Activated CD4-positive, alpha-beta memory T cell treated with anti-CD3 and anti-CD28 coated beads, Interleukin-2, amount 10 ng/mL, durations not matched to agents 7 days and 5 days (primary cell): ENCODE results near the gene MBNL1. TPM values are rescaled to one million over a fixed set of nuclear protein-coding genes. Genes with fewer than 3 reads are reported as not detected.
"Not testable (repeated sequence)": the region's sequence is repeated elsewhere in the genome, so short reads cannot be mapped to it uniquely, and the experiment has no call there.

Source experiments
- CTCF ChIA-PET: fragments of 350-600 bp; sonication (Branson Sonifier 250); formaldehyde crosslinking; loops from one replicate; lab custom pipeline; 2021; ENCODE audit warnings: antibody characterized with exemption, inconsistent platforms; lab: Charles Lee
- POLR2A ChIA-PET: fragments of 350-600 bp; sonication (Branson Sonifier 250); formaldehyde crosslinking; loops from one replicate; lab custom pipeline; 2021; ENCODE audit warnings: antibody characterized with exemption; lab: Charles Lee
- DNase-seq: peaks from one replicate; pipeline ENCODE4 v3.0.0-alpha.2; 2020
- H3K27ac Mint-ChIP-seq: one replicate; pipeline ENCODE4 v1.8.0; 2021; ENCODE audit warnings: mild to moderate bottlenecking, mixed read lengths
- H3K27me3 Mint-ChIP-seq: one replicate; pipeline ENCODE4 v1.8.0; 2021; ENCODE audit warnings: mixed read lengths
- H3K36me3 Mint-ChIP-seq: one replicate; pipeline ENCODE4 v1.8.0; 2021; ENCODE audit warnings: low read depth, mixed read lengths
- H3K4me1 Mint-ChIP-seq: one replicate; pipeline ENCODE4 v1.8.0; 2021; ENCODE audit warnings: mixed read lengths
- H3K4me3 Mint-ChIP-seq: one replicate; pipeline ENCODE4 v1.8.0; 2021; ENCODE audit warnings: mild to moderate bottlenecking, mixed read lengths
- H3K9me3 Mint-ChIP-seq: one replicate; pipeline ENCODE4 v1.8.0; 2021; ENCODE audit warnings: mixed read lengths
- total RNA-seq, 2 experiments: library from RNA; stranded (reverse); gene quantifications; one replicate each; pipeline ENCODE4 v1.2.3, GENCODE V29; 2021

Gene MBNL1
- total RNA-seq, 2 experiments from 2014 or later: 289 to 305 TPM

- peaks cover 24% of the 10 kb centered on the region for H3K4me1 Mint-ChIP-seq
- CTCF ChIA-PET: no interaction called here
- no peak for DNase-seq
- H3K36me3 Mint-ChIP-seq: peaks cover 50% of the 10 kb centered on the region
- no peaks in the 10 kb centered on the region for H3K27me3 Mint-ChIP-seq
- H3K27ac Mint-ChIP-seq: no peak overlapping the region
- POLR2A ChIA-PET: interaction anchor here (1.9 kb wide), 1 partner anchor 8 kb away, joined by 6 read pairs; no protein-coding TSS in a partner anchor
- H3K4me3 Mint-ChIP-seq: no peak overlapping the region
- H3K9me3 Mint-ChIP-seq: no peaks in the 10 kb centered on the region
These were observed 127.0 kb downstream of the MBNL1 start for GRCh38 chr3:152395764-152396163.

DNA sequence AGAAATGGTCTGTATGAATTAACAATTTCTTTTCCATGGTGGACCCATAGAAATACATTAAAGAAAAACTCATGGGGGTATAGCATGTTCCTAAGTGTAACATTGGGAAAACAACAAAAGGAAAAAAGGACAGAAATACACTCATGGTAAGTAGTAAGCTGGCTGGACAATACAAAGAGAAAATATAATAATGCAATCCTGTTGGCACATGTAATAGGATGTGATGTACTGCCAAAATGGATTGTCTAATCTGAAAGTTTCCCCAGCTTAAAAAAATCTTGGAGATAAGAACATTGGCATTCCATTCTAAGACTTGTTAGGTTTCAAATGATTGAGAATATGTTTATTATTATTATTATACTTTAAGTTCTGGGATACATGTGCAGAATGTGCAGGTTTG is 128.1 kb downstream of the MBNL1 start:
- Mint-ChIP-seq H3K4me1 (peaks cover 32% of the 10 kb centered on the region), H3K27ac (no peak overlapping the region), H3K9me3 (no peaks in the 10 kb centered on the region), H3K27me3 (no peaks in the 10 kb centered on the region), H3K36me3 (peaks cover 51% of the 10 kb centered on the region), H3K4me3 (no peak overlapping the region)
- ChIA-PET POLR2A (interaction anchor here (1.9 kb wide), 1 partner anchor 9 kb away, joined by 6 read pairs; no protein-coding TSS in a partner anchor), CTCF (no interaction called here)
- DNase-seq: no peak

GRCh38 chr3:152397348-152397747 is 128.6 kb downstream of the MBNL1 start:
- H3K27ac Mint-ChIP-seq, H3K9me3 Mint-ChIP-seq, DNase-seq, CTCF ChIA-PET, H3K27me3 Mint-ChIP-seq, POLR2A ChIA-PET, H3K4me3 Mint-ChIP-seq: not testable (repeated sequence)
- peaks cover 51% of the 10 kb centered on the region for H3K36me3 Mint-ChIP-seq
- peaks cover 37% of the 10 kb centered on the region for H3K4me1 Mint-ChIP-seq

GRCh38 chr3:152398495-152398894 is 129.8 kb downstream of the MBNL1 start:
- CTCF ChIA-PET: interaction anchor here (1.4 kb wide), 1 partner anchor 11 kb away, joined by 4 read pairs; no protein-coding TSS in a partner anchor
- Mint-ChIP-seq H3K9me3 (no peaks in the 10 kb centered on the region), H3K27me3 (no peaks in the 10 kb centered on the region), H3K4me3 (no peak overlapping the region), H3K36me3 (peaks cover 47% of the 10 kb centered on the region), H3K27ac (no peak overlapping the region), H3K4me1 (peaks cover 47% of the 10 kb centered on the region)
- DNase-seq: no peak
- POLR2A ChIA-PET: interaction anchor here (0.8 kb wide), 1 partner anchor 11 kb away, joined by 3 read pairs; no protein-coding TSS in a partner anchor

DNA sequence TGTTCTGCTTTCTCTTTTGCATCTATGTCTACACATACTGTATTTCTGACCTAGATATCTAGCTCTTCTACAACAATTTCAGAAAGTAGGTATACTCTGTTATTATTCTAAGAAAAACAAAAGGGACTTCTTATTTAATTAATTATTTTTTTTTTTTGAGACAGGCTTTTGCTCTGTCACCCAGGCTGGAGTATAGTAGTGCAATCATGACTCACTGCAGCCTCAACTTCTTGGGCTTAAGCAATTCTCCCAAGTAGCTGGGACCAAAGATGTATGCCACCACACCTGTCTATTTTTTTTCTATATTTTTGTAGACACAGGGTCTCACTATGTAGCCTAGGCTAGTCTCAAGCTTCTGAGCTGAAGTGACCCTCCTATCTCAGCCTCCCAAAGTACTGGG is 130.6 kb downstream of the MBNL1 start:
- Mint-ChIP-seq H3K9me3 (no peaks in the 10 kb centered on the region), H3K27me3 (no peaks in the 10 kb centered on the region), H3K4me3 (no peak overlapping the region), H3K27ac (no peak overlapping the region), H3K4me1 (peaks cover 54% of the 10 kb centered on the region), H3K36me3 (peaks cover 44% of the 10 kb centered on the region)
- ChIA-PET POLR2A (interaction anchor here (0.8 kb wide), 1 partner anchor 12 kb away, joined by 3 read pairs; no protein-coding TSS in a partner anchor), CTCF (interaction anchor here (0.5 to 1.4 kb wide), 2 partner anchors 10 to 102 kb away, joined by 4 read pairs; no protein-coding TSS in a partner anchor)
- DNase-seq: no peak

DNA sequence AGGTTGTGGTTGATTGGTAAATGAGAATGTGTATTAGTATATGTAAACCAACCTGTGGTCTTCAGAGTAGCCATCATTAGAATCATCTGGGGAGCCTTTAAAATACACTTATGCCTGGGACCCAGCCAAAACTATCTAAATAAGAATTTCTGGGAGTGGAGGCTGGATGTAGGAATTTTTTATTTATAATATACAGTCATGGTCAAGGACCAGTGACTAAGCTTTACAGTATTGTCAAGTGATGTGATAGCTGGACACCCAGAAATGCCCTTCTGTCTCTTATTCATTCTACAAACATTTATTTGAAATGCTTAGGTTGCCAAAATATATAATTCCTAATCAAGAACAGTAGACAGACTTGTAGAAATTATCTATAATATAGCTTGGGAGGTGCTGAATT is 132.2 kb downstream of the MBNL1 start:
- peaks cover 58% of the 10 kb centered on the region for H3K4me1 Mint-ChIP-seq

DNA sequence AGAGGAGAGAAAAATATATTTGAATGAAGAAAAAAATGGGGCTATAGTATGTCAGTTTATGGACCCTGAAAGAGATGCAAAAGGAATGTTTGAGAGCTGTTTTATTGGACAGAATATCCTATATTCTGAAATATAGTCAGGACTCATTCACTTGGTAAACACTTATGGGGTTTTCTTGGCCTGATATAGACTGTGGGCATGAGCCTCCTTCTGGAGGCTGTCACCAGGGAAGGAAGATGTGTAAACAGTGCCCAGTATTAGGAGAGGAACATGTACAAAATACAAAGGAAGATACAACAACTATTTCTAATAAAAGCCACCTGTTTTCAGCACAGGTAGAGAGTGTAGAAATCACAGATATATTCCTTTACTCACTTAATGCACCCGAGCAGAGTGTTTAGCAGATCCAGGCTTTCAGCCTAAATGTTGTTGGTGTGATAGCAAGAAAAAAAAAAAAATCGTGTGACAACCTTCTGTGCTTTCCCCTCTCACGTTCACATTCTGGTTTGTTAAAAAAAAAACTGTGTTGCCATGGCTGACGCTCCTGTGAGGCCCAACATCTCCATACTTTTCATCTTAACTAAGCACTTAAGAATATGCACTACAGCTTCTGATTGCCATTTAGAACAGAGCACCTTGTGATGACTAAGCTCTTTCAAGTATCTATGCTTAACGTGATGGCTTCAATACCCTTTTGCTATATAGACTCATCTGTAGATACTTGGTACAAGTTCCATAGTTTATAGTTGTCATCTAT is 134.1 kb downstream of the MBNL1 start:
- H3K4me3 Mint-ChIP-seq: no peak overlapping the region
- ChIA-PET POLR2A (interaction anchor here (0.6 to 1.4 kb wide), 2 partner anchors 10 to 55 kb away, joined by 4 read pairs; no protein-coding TSS in a partner anchor), CTCF (no interaction called here)
- peaks cover 32% of the 10 kb centered on the region for H3K36me3 Mint-ChIP-seq
- H3K9me3 Mint-ChIP-seq: no peaks in the 10 kb centered on the region
- peaks cover 66% of the 10 kb centered on the region for H3K4me1 Mint-ChIP-seq
- peak overlapping the region; percentile 40 for H3K27ac Mint-ChIP-seq
- no peak for DNase-seq
- H3K27me3 Mint-ChIP-seq: no peaks in the 10 kb centered on the region

More for the DNA sequence above, 132.2 kb downstream of the MBNL1 start:
- Mint-ChIP-seq H3K9me3 (no peaks in the 10 kb centered on the region), H3K27ac (no peak overlapping the region), H3K4me3 (no peak overlapping the region), H3K36me3 (peaks cover 35% of the 10 kb centered on the region), H3K27me3 (no peaks in the 10 kb centered on the region)
- CTCF ChIA-PET: no interaction called here
- DNase-seq: no peak
- POLR2A ChIA-PET: interaction anchor here (1.4 kb wide), 1 partner anchor 19 kb away, joined by 3 read pairs; no protein-coding TSS in a partner anchor

DNA sequence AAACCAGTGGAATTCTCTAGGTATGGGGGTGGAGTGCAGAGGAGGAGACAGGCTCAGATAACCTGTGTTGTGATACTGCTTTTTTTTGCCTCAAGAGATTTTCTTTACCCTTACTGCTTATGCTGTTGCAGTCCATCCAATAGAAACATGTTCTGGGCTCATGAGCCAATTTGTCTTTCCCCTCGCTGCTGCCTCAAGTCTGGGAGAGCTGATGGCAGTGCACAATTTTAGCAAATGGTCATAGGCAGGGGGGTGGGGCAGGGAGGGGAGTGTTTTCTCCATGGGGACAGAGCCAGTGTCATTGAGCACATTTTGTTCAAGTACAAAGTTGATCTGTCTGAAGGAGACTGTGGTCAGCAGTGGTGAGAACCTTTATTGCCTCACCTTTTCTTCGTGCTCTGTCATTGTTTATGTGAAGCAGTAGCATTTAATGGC is 134.9 kb downstream of the MBNL1 start:
- H3K4me3 Mint-ChIP-seq: no peak overlapping the region
- H3K4me1 Mint-ChIP-seq: peaks cover 64% of the 10 kb centered on the region
- no peak overlapping the region for H3K27ac Mint-ChIP-seq
- ChIA-PET CTCF (no interaction called here), POLR2A (interaction anchor here (0.6 to 1.4 kb wide), 2 partner anchors 11 to 55 kb away, joined by 4 read pairs; no protein-coding TSS in a partner anchor)
- no peaks in the 10 kb centered on the region for H3K9me3 Mint-ChIP-seq
- DNase-seq: no peak
- H3K36me3 Mint-ChIP-seq: peaks cover 33% of the 10 kb centered on the region
- H3K27me3 Mint-ChIP-seq: no peaks in the 10 kb centered on the region

- no peak for DNase-seq
- Mint-ChIP-seq H3K4me1 (peaks cover 55% of the 10 kb centered on the region), H3K27ac (no peak overlapping the region), H3K4me3 (no peak overlapping the region), H3K9me3 (no peaks in the 10 kb centered on the region), H3K27me3 (no peaks in the 10 kb centered on the region), H3K36me3 (peaks cover 29% of the 10 kb centered on the region)
- ChIA-PET POLR2A (no interaction called here), CTCF (no interaction called here)
These were observed 136.2 kb downstream of the MBNL1 start for GRCh38 chr3:152404976-152405375.

- no peak overlapping the region for H3K27ac Mint-ChIP-seq
- CTCF ChIA-PET: interaction anchor here (0.6 kb wide), 1 partner anchor 1199 kb away, joined by 5 read pairs; no protein-coding TSS in a partner anchor
- POLR2A ChIA-PET: interaction anchor here (0.7 kb wide), 1 partner anchor 12 kb away, joined by 3 read pairs; no protein-coding TSS in a partner anchor
- H3K4me1 Mint-ChIP-seq: peaks cover 54% of the 10 kb centered on the region
- H3K4me3 Mint-ChIP-seq: no peak overlapping the region
- no peak for DNase-seq
- H3K9me3 Mint-ChIP-seq: no peaks in the 10 kb centered on the region
- peaks cover 33% of the 10 kb centered on the region for H3K36me3 Mint-ChIP-seq
- H3K27me3 Mint-ChIP-seq: no peaks in the 10 kb centered on the region
These were observed 137.4 kb downstream of the MBNL1 start for GRCh38 chr3:152405915-152406802.

GRCh38 chr3:152413240-152413639 is 144.5 kb downstream of the MBNL1 start:
- H3K9me3 Mint-ChIP-seq: no peaks in the 10 kb centered on the region
- H3K27me3 Mint-ChIP-seq: no peaks in the 10 kb centered on the region
- no peak overlapping the region for H3K27ac Mint-ChIP-seq
- H3K4me1 Mint-ChIP-seq: peaks cover 28% of the 10 kb centered on the region
- CTCF ChIA-PET: no interaction called here
- no peak overlapping the region for H3K4me3 Mint-ChIP-seq
- DNase-seq: no peak
- POLR2A ChIA-PET: no interaction called here
- peaks cover 56% of the 10 kb centered on the region for H3K36me3 Mint-ChIP-seq

DNA sequence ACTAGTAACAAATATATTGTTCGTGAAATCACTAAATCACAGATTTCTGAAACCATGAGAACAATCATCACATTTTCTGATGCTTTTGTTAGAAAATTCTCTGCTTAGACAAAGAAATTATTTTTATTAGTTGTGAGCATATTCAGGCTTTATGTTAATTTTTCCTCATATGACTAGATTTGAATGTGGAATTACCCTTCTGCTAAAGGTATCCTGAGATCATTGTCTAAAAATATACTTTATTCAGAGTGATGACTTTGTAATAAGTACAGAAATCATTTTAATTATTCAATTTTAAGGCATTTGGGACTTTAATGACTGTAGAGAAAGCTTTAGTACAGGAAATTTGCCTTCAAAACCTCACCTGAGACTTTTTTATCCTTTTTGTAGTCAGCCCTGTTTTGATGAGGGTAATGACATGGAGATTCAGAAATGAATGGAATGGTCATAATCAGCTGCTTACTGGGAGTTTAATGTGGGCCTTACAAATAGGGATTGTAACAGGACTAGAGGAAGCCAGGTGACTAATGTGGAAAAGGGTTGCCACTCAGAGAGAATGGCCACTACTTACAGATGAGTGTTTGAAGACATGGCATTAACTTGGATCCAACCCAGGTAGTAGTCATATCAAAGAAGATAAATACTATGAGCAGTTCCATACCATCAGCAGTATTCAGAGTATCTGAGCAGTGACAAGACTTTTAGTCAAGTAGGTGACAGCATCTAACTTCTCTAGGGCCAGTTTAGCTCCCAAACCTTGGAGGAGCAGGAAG is 148.3 kb downstream of the MBNL1 start:
- Mint-ChIP-seq H3K36me3 (peaks cover 80% of the 10 kb centered on the region), H3K4me1 (peaks cover 40% of the 10 kb centered on the region), H3K27ac (no peak overlapping the region), H3K27me3 (no peaks in the 10 kb centered on the region), H3K9me3 (peaks cover 11% of the 10 kb centered on the region), H3K4me3 (no peak overlapping the region)
- CTCF ChIA-PET: no interaction called here
- POLR2A ChIA-PET: interaction anchor here (1.2 kb wide), 1 partner anchor 160 kb away, joined by 3 read pairs; no protein-coding TSS in a partner anchor
- DNase-seq: no peak
